CD4-positive, alpha-beta T cell treated with Interleukin-21 for 1 hour (primary cell): ENCODE results near the gene KCNA5.

Experiments
- DNase-seq: peaks from one replicate; pipeline ENCODE4 v3.0.0-alpha.2; 2020

Gene KCNA5

DNA sequence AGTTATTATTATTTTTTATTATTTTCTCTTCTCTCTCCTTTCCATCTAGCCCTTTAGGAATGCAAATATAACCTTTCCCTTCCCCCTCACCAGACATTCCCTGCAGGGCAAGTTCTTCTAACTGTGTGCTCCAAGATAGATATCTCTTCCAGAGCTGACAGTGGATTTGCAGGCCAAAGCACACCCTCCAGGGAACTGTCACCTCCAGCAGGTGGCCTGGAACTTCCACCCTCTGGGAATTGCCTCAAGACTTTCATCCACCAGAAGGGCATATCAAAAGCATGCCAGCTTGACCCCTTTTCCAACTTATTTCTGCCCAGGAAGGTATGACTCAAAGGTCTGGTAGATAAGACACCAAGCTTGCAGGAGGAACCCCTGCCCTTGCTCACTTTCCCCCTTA, 13.6 kb upstream of the KCNA5 start:
- no peak for DNase-seq

DNA sequence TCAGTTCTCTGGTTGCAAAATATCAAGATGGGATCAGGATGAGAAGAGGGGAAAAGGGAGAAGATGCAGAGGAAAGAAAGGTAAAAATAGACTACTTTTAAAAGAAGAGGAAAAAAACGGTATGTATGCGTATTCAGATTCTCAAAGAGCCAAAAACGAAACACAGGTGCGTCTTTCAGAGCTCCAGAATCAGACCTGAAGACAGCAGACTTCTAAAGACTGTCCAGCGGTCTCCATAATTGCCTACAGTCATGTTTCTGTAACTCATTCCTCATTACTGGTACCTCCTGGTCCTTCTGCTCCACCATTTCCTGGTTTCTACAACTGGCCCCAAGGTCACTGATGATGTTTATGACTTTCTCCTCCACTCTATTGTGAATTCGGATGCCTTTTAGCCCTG, 12.4 kb upstream of the KCNA5 start:
- DNase-seq: no peak

DNA sequence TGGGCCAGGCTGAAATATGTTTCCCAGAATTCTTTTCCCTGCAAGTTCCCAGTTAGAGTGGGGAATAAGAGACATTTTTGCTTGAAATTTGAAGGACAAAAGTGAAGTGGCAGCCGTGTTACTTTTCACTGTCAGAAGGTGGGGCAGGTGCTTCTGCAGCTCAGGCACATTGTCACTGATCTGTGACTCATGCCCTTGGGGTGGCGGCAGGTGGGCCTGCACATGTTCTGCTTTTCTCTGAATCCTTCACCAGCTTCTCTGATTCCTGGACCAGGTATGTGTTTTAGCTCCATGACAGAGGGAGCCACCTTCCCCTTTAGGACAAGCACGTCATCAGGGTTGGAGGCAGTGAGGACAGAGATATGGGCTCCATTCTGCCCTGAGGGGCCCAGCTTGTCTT, 11.7 kb upstream of the KCNA5 start:
- DNase-seq: no peak

DNA sequence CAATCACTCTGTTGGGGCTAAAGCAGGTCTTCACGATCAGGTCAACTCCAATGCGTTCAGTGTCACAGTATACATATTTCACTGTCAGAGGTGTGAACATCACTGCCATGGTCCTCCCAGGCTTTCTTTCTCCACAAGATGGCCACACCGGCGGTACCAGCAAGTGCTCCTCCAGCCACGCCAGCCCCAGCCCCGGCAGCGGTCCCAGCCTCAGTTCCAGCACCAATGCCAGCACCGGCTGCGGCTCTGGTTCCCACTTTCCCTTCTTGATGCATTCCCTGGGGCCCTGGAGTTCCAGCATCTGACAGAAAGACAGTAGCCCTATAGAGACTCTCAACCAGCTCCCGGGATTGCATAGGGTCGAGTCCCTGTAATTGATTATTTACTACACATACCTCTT, 10.9 kb upstream of the KCNA5 start:
- DNase-seq: no peak

DNA sequence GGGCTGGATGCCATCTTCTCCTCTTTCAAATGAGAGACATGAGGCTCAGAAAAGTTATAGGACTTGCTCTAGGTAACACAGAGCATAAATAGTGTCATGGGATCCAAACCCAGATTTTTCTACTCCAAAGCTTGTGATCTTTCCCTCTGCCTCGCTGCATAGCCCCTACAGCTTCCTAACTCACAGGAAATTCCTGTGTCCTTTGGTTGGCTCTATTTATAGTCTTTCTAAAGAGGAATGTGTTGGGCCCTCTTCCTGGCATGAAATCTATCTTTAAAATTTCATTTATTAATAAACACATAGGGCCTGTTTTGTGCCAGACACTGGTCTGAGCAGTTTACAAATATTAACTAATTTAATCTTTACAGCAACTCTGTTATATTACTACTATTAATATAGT, 9.8 kb upstream of the KCNA5 start:
- DNase-seq: no peak

DNA sequence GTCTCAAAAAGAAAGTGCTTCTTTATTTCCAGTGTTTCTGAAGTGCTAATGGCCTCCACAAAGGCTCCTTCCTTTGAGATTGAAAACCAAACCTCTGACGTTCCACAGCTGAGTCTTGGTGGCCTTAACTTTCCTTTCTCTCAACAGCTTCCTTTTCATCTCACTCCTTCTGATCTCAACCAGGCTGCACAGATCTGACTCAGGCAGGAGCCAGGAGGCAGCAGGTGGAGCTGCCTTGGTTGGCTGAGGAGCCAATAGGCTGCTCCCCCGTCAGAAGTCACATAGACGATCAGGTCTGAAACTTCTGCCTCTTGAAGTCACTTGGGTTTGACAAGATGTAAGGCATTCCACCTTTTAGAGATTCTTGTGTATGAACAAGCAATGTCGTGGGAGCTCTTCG, 9.1 kb upstream of the KCNA5 start:
- DNase-seq: no peak

DNA sequence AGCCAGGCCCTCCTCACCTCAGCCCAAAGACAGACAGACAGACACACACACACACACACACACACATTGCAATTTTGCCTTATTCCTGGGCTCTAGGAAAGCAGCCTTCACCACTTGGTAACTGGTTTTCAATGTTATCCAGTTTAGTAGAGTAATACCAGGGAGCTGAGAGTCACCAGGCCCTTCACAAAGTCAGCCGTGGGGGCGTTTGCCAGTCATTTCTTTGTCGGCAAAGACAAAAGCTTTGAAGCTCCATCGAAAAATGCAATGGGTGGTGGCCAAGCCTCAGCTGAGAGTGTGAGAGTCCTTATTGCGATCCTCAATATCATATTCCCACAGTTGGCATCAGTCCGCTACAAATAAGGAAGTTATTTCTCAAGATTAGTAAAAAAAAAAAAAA, 8.1 kb upstream of the KCNA5 start:
- no peak for DNase-seq

DNA sequence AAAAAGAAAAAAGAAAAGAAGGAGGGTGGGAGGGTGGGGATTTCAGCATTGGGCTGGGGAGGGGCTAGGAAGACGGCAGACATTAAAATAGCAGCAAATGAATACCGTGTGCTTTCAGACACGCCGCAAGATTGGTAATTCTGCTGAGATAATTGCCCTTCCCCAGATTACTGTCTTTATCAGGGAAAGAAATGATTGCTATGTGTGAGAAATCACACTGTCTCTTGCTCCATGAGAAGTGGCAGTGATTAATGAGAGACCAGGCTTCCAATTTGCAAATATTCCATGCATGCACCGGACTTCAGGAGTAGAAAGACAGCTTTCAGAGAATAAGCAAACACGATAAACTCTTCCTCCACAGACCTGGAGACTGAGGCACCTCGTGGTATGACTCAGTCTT, 7.6 kb upstream of the KCNA5 start:
- no peak for DNase-seq

DNA sequence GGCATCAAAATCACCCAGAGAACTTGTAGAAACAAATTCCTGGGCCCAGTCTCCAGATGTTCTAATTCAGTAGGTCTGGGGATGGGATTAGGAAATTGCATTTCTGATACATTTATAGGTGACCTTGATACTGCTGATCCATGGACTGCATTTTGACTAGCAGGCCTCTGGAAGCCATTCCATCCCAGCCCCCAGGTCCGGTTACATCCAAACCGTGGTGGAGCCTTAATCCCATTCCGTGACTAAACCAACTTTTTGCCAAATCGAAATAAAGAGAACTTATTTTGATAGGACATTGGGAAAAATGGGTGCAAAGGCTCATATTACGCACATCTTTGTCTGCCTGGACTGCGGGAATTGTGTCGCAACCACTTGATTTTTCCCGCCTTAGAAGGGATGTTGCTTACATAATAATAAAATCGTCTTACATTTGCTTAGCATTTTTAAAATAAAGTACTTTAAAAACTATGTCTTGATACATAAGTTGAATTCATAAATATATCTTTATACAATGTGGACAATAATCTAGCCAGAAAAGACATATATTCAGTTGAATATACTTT, 5.8 kb upstream of the KCNA5 start:
- no peak for DNase-seq

DNA sequence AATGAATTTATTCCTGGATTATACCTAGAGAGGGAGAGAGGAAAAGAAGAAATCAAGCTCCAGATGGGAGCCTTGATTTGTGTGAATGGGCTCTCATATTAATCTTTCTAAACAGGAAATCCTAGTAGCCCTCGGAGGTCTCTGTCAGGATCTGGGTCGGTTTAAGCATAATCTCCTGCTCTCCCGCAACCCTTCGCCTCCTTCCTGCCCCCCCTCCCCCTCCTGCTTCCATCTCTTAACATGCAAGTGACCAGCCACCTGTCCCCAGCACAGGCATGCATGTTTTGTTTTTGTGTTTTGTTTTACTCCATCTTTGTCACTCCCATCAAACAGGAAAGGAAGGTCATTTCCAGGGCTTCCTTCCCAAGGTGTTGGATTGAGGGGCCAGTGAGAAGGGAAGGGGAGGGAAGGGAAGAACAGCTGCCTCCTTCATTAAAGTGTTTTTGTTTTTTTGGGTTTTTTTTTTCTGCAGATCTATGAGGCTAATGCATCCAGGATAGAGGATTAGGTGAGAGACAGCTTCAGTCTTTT, 4.8 kb upstream of the KCNA5 start:
- DNase-seq: no peak

DNA sequence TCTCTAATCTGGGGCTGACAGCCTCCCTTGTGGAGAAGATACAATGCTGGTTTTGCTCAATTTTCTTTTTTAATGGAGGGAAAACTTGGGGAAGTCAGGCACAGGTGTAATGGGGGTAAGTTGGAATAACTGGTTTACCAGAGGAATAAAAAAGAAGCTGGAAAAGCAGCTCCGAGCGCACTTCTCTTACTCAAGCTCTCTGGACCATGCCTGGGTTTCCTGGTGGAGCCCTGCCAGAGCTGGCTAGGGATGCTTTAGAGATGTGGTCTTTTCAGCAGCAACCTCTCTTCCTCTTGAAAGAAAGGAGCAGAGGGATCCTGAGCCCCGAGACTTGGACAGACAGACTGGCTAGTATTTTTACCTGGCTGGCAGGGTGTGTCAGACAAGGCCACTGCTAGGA, 3.9 kb upstream of the KCNA5 start:
- DNase-seq: no peak

DNA sequence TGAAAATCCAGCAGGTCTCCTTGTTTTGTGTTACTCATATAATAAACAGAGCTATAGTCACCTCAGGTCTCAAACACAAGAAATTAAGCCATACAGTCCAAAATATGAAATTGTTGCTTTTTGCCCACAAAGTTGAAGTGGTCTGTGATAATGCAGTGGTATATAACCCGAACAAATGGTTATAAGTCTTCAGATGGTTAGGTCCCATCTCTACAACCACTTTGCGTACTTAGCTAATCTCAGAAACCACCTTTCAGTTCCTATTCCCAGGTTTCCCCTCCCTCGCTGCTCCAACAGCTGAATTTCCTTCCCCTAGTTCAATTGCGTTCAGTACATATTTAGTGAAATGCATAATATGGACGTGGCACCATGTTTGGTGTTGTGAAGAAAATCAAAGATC, 3.3 kb upstream of the KCNA5 start:
- DNase-seq: no peak

DNA sequence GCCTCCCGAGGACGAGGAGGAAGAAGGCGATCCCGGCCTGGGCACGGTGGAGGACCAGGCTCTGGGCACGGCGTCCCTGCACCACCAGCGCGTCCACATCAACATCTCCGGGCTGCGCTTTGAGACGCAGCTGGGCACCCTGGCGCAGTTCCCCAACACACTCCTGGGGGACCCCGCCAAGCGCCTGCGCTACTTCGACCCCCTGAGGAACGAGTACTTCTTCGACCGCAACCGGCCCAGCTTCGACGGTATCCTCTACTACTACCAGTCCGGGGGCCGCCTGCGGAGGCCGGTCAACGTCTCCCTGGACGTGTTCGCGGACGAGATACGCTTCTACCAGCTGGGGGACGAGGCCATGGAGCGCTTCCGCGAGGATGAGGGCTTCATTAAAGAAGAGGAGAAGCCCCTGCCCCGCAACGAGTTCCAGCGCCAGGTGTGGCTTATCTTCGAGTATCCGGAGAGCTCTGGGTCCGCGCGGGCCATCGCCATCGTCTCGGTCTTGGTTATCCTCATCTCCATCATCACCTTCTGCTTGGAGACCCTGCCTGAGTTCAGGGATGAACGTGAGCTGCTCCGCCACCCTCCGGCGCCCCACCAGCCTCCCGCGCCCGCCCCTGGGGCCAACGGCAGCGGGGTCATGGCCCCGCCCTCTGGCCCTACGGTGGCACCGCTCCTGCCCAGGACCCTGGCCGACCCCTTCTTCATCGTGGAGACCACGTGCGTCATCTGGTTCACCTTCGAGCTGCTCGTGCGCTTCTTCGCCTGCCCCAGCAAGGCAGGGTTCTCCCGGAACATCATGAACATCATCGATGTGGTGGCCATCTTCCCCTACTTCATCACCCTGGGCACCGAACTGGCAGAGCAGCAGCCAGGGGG, 979 bp downstream of the KCNA5 start:
- no peak for DNase-seq

DNA sequence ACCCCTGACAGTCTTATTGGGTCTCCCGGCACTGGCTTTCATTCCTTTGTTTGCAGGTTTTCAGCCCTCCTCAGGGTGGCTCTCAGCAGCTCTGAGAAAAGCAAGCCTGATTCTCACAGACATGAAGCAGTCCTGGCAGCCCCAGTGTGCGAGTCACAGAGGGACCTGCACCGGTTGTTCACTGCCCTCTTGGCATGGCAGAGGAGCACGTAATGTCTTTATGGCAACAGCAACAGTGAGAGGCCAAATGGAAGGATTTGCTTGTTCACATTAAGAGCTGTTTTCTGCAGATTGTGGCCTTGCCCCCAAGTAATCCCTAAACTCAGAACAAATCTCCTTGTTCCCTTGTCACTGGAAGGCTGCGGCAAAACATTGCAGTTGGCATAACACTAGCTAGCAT, 3.4 kb downstream of the KCNA5 start:
- no peak for DNase-seq

DNA sequence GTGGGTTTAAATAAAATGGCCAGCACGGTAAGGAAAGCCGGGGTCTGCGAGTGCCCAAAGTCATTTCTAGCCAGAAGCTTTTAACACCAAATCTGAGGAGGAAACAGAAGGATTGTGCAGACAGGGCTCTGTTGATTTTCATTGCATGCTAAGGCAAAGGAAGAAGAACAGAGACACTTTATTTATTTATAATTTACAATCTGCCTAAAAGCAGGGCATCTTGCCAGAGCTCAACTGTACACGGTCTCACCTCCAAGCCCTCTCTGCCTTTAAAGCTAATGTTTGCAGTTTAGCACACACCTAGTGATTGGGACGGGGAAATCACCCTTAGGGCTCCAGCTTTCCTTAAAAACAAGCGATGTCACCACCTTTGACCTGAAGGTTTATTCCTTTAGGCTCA, 4.0 kb downstream of the KCNA5 start:
- DNase-seq: no peak

DNA sequence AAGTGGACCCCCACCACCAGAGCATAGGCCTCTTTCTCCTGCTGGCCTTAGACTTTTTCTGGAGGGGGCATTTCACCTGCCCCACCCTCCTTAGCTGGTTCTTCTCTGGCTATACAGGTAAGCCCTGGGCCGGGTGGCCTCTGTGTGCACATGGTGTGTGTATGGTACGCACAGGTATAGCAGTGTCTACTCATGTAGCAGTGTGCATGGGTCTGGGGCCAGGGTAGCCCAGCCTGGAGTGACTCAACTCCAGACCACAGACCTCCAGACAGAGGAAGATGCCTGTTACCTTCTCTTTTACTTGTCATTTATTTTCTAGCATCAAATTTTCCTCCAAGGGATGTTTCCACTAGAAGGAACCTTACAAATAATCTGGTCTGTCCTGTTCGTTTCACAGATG, 6.9 kb downstream of the KCNA5 start:
- no peak for DNase-seq

DNA sequence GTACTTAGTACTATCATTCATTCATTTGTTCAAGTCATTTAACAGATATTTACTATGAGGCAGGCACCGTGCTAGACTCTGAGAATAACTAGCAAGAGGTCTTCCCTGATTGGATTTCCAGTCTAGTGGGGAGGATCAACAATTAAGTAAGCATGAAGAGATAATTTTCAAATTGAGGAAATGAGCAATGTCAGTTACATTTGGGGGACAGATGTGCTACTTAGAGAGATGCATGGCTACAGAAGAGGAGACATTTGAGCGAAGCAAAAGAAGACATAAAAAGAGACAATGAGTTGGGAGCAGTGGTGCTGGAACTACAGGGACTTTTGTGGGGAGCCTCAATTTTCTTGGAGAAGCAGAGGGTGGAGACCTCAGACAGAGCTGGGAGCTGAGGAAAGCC, 7.7 kb downstream of the KCNA5 start:
- no peak for DNase-seq

DNA sequence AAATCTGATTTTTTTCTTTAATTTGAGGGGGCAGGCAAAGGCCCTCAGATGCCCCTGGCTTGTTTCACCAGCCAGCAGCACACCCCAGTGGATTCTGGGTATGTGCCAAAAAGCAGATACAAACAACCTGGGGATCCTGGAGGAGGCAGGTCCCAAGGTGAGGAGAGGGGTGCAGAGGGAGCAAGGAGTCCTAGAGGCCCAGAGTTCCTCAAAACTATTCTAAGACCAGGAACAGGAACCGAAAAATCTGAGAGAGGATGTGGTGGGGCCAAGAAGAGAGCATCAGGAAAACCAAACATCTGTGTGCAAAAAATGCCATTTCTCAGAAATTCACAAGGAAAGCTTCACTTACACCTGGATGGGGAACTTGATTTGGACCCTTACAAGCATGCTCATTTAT, 8.2 kb downstream of the KCNA5 start:
- no peak for DNase-seq

DNA sequence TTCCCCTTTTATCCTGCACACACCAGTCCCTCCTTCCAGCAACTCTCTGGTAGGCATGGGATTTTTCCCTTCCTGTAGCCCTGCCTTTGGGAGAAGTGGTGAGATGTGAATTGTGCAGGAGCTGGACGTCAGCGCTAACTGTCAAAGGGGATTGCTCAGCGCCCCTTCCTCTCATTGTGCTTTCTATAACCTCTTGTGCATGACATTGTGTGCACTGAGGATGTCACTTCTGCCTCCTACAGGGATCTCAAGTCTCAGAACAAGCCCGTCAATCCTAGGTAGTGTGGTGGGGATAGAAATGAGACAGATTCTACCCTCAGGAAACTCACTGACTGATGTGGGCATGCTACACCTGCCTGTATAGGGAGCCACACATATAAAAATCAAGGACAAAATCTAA, 8.7 kb downstream of the KCNA5 start:
- DNase-seq: no peak

DNA sequence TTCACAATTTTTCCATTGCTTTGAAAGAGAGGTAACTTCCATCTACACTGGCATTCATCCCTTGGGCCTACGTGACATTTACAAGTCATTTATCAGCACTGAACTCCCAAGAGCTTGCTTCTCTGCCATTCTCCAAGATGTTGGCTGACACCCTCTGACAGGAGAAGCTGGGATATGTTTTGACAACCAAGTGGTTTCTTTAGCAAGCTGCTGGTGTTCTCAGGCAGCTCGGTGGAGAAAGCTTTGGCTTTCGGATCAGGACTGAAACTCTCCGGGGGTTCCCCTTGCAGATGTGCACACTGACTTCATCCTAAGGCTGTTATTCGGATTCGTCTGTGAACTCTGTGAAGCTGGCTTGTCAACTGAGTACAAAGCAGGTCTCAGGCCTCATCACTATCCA, 15.7 kb downstream of the KCNA5 start:
- DNase-seq: no peak

DNA sequence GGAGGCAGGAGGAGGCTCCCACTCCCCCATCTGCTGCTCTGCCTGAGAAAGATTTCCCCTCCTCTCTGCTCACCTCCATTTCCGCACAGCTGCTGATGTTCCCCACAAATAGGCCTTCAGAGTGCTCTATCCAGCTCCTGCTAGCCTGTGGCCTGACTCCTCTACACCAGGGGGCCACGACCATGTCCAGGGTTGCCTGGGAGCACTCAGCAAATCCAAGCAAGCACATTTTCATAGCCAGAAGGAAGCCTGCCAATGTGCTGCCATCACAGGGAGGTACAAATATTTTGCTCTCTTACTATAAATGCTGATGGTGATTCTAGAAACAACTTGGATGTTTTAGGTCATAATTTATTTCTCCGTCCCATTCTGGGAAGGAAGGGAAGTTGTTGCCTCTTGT, 17.3 kb downstream of the KCNA5 start:
- DNase-seq: no peak

DNA sequence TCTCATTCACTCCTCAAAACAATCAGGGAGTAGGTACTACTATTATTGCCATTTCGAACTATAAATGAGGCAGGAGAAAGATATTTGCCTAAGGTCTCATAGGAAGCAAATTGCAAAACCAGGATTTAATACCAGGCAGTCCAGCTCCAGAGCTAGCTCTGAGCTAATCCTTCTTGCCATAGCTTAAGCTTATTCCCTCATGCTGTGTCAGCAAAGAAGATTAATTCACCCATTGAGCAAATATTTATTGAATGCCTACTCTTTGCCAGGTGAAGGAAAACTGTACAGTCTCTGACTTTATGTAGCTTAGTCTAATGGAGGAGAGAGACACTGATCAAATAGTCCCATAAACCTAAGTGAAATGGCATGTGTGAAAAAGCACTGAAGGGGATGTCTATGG, 19.5 kb downstream of the KCNA5 start:
- DNase-seq: no peak

DNA sequence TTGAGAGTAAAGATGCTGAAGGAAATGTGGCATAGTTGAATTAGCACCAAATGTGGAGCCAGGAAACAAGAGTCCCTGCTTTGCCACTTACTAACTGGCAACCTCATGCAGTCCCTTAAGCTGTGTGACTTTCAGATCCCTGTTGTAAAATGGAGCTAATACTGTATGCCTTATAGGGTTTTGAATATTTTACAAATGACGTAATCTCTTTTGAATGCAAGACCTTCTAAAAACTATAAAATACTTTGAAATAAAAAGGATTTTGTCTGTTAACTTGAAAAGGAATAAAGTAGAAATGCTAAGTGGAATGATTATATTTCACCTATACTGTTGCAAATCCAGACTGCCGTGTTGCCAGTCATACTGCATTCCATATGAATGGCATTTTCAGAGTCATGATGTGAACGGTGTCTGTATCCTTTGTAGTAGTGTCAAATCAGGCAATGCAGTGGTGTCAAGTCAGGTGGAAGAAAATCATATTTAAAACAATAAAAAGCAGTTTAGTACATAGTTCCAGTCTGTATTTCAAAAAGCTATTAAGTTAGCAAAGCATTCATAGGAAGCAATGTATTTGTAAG, 21.3 kb downstream of the KCNA5 start:
- no peak for DNase-seq

DNA sequence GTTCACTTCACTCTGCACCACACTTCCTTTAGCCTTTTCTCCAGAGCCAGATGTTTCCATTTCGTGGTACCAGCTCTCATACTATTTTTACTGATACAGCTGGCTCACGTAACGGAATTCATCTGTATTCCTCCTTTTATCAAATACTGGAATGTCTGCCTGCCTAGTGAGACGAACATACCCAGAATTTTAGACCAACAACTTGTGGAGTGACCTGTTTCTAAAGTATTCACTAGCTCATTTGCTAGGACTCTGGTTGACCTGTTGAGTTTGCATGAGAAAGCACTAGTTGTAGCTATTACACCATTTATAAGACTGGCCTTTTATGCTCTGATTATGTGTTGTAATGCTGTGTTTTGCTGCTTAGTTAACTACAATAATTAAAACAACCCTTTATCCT, 22.6 kb downstream of the KCNA5 start:
- DNase-seq: no peak

DNA sequence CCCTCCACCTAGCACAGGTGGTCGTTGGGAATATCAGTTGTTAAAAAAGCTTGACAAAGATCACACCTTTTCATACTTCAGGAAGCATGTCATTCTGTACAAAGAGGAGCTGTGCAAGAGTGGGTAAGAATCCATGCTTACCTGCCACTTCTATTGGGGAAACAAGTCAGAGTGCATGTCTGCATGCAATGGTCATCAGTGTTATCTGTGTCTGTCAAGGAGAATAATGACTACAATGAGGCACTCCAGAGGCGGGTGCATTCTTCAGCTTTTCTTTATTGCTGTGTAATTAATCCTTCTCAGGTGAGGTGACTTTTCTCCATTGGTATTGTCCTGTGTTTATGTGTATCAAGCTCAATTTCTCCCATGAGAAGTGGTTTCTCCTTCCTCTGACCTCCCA, 24.4 kb downstream of the KCNA5 start:
- no peak for DNase-seq
